Measurements from ENCODE around the gene PSMA6. TPM values are rescaled to one million over a fixed set of nuclear protein-coding genes. Genes with fewer than 3 reads are reported as not detected.

The PSMA6 gene
- total and polyA plus RNA-seq, 2 of the 13 experiments (the other 11 are each of a cell fraction or from before 2014, with no cell fraction given): 525 to 1,109 TPM

GRCh38 chr14:35332517-35333263 is 40.5 kb downstream of the PSMA6 start (continued):
- no peak for TF ChIP-seq NKX3-1 (CRISPR knock-in tag; IDR thresholded peaks at IDR 0.05)
- TF ChIP-seq LRRFIP1 (CRISPR knock-in tag; conservative IDR thresholded peaks at IDR 0.05): no peak
- TF ChIP-seq ZNF205 (CRISPR knock-in tag; IDR thresholded peaks at IDR 0.05): no peak
- TF ChIP-seq, protein P1, sequence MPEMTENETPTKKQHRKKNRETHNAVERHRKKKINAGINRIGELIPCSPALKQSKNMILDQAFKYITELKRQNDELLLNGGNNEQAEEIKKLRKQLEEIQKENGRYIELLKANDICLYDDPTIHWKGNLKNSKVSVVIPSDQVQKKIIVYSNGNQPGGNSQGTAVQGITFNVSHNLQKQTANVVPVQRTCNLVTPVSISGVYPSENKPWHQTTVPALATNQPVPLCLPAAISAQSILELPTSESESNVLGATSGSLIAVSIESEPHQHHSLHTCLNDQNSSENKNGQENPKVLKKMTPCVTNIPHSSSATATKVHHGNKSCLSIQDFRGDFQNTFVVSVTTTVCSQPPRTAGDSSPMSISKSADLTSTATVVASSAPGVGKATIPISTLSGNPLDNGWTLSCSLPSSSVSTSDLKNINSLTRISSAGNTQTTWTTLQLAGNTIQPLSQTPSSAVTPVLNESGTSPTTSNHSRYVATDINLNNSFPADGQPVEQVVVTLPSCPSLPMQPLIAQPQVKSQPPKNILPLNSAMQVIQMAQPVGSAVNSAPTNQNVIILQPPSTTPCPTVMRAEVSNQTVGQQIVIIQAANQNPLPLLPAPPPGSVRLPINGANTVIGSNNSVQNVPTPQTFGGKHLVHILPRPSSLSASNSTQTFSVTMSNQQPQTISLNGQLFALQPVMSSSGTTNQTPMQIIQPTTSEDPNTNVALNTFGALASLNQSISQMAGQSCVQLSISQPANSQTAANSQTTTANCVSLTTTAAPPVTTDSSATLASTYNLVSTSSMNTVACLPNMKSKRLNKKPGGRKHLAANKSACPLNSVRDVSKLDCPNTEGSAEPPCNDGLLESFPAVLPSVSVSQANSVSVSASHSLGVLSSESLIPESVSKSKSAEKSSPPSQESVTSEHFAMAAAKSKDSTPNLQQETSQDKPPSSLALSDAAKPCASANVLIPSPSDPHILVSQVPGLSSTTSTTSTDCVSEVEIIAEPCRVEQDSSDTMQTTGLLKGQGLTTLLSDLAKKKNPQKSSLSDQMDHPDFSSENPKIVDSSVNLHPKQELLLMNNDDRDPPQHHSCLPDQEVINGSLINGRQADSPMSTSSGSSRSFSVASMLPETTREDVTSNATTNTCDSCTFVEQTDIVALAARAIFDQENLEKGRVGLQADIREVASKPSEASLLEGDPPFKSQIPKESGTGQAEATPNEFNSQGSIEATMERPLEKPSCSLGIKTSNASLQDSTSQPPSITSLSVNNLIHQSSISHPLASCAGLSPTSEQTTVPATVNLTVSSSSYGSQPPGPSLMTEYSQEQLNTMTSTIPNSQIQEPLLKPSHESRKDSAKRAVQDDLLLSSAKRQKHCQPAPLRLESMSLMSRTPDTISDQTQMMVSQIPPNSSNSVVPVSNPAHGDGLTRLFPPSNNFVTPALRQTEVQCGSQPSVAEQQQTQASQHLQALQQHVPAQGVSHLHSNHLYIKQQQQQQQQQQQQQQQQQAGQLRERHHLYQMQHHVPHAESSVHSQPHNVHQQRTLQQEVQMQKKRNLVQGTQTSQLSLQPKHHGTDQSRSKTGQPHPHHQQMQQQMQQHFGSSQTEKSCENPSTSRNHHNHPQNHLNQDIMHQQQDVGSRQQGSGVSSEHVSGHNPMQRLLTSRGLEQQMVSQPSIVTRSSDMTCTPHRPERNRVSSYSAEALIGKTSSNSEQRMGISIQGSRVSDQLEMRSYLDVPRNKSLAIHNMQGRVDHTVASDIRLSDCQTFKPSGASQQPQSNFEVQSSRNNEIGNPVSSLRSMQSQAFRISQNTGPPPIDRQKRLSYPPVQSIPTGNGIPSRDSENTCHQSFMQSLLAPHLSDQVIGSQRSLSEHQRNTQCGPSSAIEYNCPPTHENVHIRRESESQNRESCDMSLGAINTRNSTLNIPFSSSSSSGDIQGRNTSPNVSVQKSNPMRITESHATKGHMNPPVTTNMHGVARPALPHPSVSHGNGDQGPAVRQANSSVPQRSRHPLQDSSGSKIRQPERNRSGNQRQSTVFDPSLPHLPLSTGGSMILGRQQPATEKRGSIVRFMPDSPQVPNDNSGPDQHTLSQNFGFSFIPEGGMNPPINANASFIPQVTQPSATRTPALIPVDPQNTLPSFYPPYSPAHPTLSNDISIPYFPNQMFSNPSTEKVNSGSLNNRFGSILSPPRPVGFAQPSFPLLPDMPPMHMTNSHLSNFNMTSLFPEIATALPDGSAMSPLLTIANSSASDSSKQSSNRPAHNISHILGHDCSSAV (CRISPR knock-in tag; IDR thresholded peaks at IDR 0.05; ENCODE audit: borderline replicate concordance): no peak
- TF ChIP-seq RAD51 (IDR thresholded peaks at IDR 0.05; ENCODE audit: borderline replicate concordance): no peak
- TF ChIP-seq KDM6A (CRISPR knock-in tag; IDR thresholded peaks at IDR 0.05; ENCODE audit: low read depth): no peak
- TF ChIP-seq REST (IDR thresholded peaks at IDR 0.05; ENCODE audit: borderline replicate concordance in 1 of 2, low read depth in 1 of 2, low read length in 2 of 2): no peak
- TF ChIP-seq ZNF567 (CRISPR knock-in tag; IDR thresholded peaks at IDR 0.05; ENCODE audit: borderline replicate concordance): no peak
- no peak for TF ChIP-seq ONECUT2 (CRISPR knock-in tag; IDR thresholded peaks at IDR 0.05)
- TF ChIP-seq DNMT1 (CRISPR knock-in tag; IDR thresholded peaks at IDR 0.05): no peak
- no peak for TF ChIP-seq PPARG (CRISPR knock-in tag; conservative IDR thresholded peaks at IDR 0.05)
- no peak for TF ChIP-seq ZNF180 (CRISPR knock-in tag; IDR thresholded peaks at IDR 0.05; ENCODE audit: borderline replicate concordance, low read depth)
- no peak for TF ChIP-seq PAF1 (CRISPR knock-in tag; IDR thresholded peaks at IDR 0.05)
- TF ChIP-seq POLR2A (IDR thresholded peaks at IDR 0.05; ENCODE audit: insufficient read depth in 1 of 2, low read depth in 2 of 2, low read length in 2 of 2): no peak
- no peak for TF ChIP-seq TMF1 (CRISPR knock-in tag; IDR thresholded peaks at IDR 0.05; ENCODE audit: low read depth)
- TF ChIP-seq BRD4 (CRISPR knock-in tag; IDR thresholded peaks at IDR 0.05): no peak
- no peak for TF ChIP-seq SIN3A (IDR thresholded peaks at IDR 0.05; ENCODE audit: borderline replicate concordance, low read depth, low read length)
